Tibial nerve (tissue), 4 donors: Measurements from ENCODE around the gene GATAD2A.

ENCODE experiments used
- EP300 ChIP-seq, 2 donors: sonication (generic); formaldehyde crosslinking; IDR thresholded peaks; one replicate each; pipeline ENCODE4 v1.6.1; 2017; ENCODE audit warnings: antibody characterized with exemption in 2 of 2, mild to moderate bottlenecking in 1 of 2
- POLR2A ChIP-seq, 2 donors: fragments of 450-650 bp; IDR thresholded peaks; one replicate each; pipeline ENCODE4 v1.6.1; 2017; ENCODE audit warnings: antibody characterized with exemption in 2 of 2, mild to moderate bottlenecking in 2 of 2, moderate library complexity in 2 of 2
- TF ChIP-seq, protein P1 (sequence below), 5 experiments: fragments of 200-600 bp in 3 of 5; fragments of 450-650 bp in 2 of 5; sonication (generic) in 3 of 5; IDR thresholded peaks; one replicate each; pipeline ENCODE4 v1.5.1; 2016 to 2019; ENCODE audit warnings: antibody characterized with exemption in 5 of 5, mild to moderate bottlenecking in 3 of 5, moderate library complexity in 2 of 5

DNA sequence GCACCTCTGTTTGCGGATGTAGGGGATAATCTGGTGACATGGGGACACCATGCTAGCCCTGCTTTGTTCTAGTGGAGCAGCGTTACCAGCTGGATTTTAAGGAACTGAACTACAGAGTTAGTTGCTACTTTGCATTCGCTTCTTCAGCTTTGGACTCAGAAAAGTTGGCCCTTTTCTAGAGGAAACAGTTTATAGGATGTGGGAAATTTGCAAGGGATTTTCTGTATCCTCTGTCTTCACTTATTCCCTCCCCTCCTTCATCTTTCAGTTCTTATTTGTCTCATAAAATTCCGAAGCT, 2.1 kb downstream of the GATAD2A start:
- TF ChIP-seq, protein P1, sequence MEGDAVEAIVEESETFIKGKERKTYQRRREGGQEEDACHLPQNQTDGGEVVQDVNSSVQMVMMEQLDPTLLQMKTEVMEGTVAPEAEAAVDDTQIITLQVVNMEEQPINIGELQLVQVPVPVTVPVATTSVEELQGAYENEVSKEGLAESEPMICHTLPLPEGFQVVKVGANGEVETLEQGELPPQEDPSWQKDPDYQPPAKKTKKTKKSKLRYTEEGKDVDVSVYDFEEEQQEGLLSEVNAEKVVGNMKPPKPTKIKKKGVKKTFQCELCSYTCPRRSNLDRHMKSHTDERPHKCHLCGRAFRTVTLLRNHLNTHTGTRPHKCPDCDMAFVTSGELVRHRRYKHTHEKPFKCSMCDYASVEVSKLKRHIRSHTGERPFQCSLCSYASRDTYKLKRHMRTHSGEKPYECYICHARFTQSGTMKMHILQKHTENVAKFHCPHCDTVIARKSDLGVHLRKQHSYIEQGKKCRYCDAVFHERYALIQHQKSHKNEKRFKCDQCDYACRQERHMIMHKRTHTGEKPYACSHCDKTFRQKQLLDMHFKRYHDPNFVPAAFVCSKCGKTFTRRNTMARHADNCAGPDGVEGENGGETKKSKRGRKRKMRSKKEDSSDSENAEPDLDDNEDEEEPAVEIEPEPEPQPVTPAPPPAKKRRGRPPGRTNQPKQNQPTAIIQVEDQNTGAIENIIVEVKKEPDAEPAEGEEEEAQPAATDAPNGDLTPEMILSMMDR (IDR thresholded peaks at IDR 0.05), result no peak
- TF ChIP-seq POLR2A (IDR thresholded peaks at IDR 0.05), result no peak
- no peak for TF ChIP-seq EP300 (IDR thresholded peaks at IDR 0.05)
